ENCODE data around the gene ARHGEF9.

DNA sequence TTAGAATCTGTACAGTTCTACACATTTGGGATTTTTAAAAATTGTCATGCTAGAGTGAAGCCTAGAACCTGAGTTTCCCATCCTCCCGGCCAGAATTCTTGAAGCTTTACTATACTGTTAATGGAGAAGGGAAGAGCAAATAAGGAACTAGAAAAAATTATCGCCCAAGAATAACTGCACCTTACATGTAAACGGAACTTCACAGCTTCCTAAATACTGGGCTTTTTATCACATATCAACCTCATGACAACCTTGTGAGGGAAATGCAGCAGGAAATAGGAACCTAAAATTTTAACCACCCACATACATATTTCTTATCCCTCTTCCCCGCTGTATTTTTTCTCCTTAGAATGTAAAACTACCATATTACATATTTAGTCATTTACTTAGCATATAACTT, 19.3 kb downstream of the ARHGEF9 start:
- TF ChIP-seq EZH2 (IDR thresholded peaks at IDR 0.05) = no peak
- no peak for TF ChIP-seq POLR2AphosphoS5 (IDR thresholded peaks at IDR 0.05; ENCODE audit: borderline replicate concordance, low read depth, low read length)

All from SK-N-MC (cell line).